ENCODE measurements around the gene CDH12. TPM values are rescaled to one million over a fixed set of nuclear protein-coding genes. Genes with fewer than 3 reads are reported as not detected.
"Not testable (repeated sequence)": the region's sequence is repeated elsewhere in the genome, so short reads cannot be mapped to it uniquely, and the experiment has no call there.

Gene CDH12
- total and polyA plus RNA-seq, 2 experiments from 2014 or later, result not detected

- WGBS, 2 experiments (ENCODE audit: low coverage in 1 of 2, low lambda C conversion rate in 2 of 2, missing lambda C conversion rate in 2 of 2), result 3 to 5% methylated on average over 4 of the region's 4 CpGs
- no peaks in the 10 kb centered on the region for H3K36me3 ChIP-seq (ENCODE audit: low read depth)
- no peaks in the 10 kb centered on the region for H3K27me3 ChIP-seq (replicated peaks; ENCODE audit: insufficient read depth)
- H4K20me1 ChIP-seq (ENCODE audit: insufficient read depth), result no peaks in the 10 kb centered on the region
- no peaks in the 10 kb centered on the region for H3K9me2 ChIP-seq (ENCODE audit: insufficient read depth)
- H3K4me2 ChIP-seq (ENCODE audit: unreplicated experiment), result no peak overlapping the region
- in situ Hi-C loops (cut with MboI), result no loop called here
- no peak overlapping the region for H3K27ac ChIP-seq
- H2AFZ ChIP-seq, result no peak overlapping the region
- H3K9ac ChIP-seq, result no peak overlapping the region
- no peaks in the 10 kb centered on the region for H3K9me3 ChIP-seq (ENCODE audit: low read depth)
- no peak for DNase-seq
- H3K4me1 ChIP-seq (ENCODE audit: insufficient read depth), result no peaks in the 10 kb centered on the region
- no peak overlapping the region for H3K4me3 ChIP-seq
- H3F3A ChIP-seq (ENCODE audit: insufficient read depth), result no peaks in the 10 kb centered on the region
- no peaks in the 10 kb centered on the region for H3K79me2 ChIP-seq (ENCODE audit: insufficient read depth)
- TF ChIP-seq EZH2phosphoT487 (IDR thresholded peaks at IDR 0.05; ENCODE audit: insufficient read depth, low read depth) (no peak), EZH2 (IDR thresholded peaks at IDR 0.05; ENCODE audit: insufficient read depth, poor library complexity, severe bottlenecking) (no peak)
Measured at GRCh38 chr5:22352493-22352892, 500.7 kb downstream of the CDH12 start.

- no peak overlapping the region for H3K27ac ChIP-seq
- H2AFZ ChIP-seq, result no peak overlapping the region
- H3K36me3 ChIP-seq (ENCODE audit: low read depth), result no peaks in the 10 kb centered on the region
- H3K4me2 ChIP-seq (ENCODE audit: unreplicated experiment), result no peak overlapping the region
- DNase-seq, result no peak
- no peak overlapping the region for H3K4me3 ChIP-seq
- WGBS, 2 experiments (ENCODE audit: low coverage in 1 of 2, low lambda C conversion rate in 2 of 2, missing lambda C conversion rate in 2 of 2), result 6 to 8% methylated on average over 2 of the region's 2 CpGs
- H3K9me2 ChIP-seq (ENCODE audit: insufficient read depth), result no peaks in the 10 kb centered on the region
- no peaks in the 10 kb centered on the region for H3K4me1 ChIP-seq (ENCODE audit: insufficient read depth)
- in situ Hi-C loops (cut with MboI), result no loop called here
- no peaks in the 10 kb centered on the region for H3K9me3 ChIP-seq (ENCODE audit: low read depth)
- H3K27me3 ChIP-seq (replicated peaks; ENCODE audit: insufficient read depth), result no peaks in the 10 kb centered on the region
- H3K9ac ChIP-seq, result no peak overlapping the region
- no peak for TF ChIP-seq EZH2 (IDR thresholded peaks at IDR 0.05; ENCODE audit: insufficient read depth, poor library complexity, severe bottlenecking)
- TF ChIP-seq EZH2phosphoT487 (IDR thresholded peaks at IDR 0.05; ENCODE audit: insufficient read depth, low read depth), result no peak
- H3F3A ChIP-seq (ENCODE audit: insufficient read depth), result no peaks in the 10 kb centered on the region
- H3K79me2 ChIP-seq (ENCODE audit: insufficient read depth), result no peaks in the 10 kb centered on the region
- H4K20me1 ChIP-seq (ENCODE audit: insufficient read depth), result no peaks in the 10 kb centered on the region
Measured at GRCh38 chr5:22351178-22351577, 502.0 kb downstream of the CDH12 start.

GRCh38 chr5:22348027-22348426 lies 505.1 kb downstream of the CDH12 start:
- no peak overlapping the region for H3K4me3 ChIP-seq
- no peak overlapping the region for H3K9ac ChIP-seq
- WGBS, 2 experiments (ENCODE audit: low coverage in 1 of 2, low lambda C conversion rate in 2 of 2, missing lambda C conversion rate in 2 of 2), result 16 to 28% methylated on average over 6 of the region's 6 CpGs

GRCh38 chr5:22344000-22344399 lies 509.1 kb downstream of the CDH12 start:
- H4K20me1 ChIP-seq (ENCODE audit: insufficient read depth), result no peaks in the 10 kb centered on the region
- 7 to 8% methylated on average over 2 of the region's 2 CpGs for WGBS, 2 experiments (ENCODE audit: low coverage in 1 of 2, low lambda C conversion rate in 2 of 2, missing lambda C conversion rate in 2 of 2)
- no peaks in the 10 kb centered on the region for H3K79me2 ChIP-seq (ENCODE audit: insufficient read depth)
- H3K4me1 ChIP-seq (ENCODE audit: insufficient read depth), result no peaks in the 10 kb centered on the region
- H3K27me3 ChIP-seq (replicated peaks; ENCODE audit: insufficient read depth), result no peaks in the 10 kb centered on the region
- in situ Hi-C loops (cut with MboI), result no loop called here
- no peak for DNase-seq
- no peaks in the 10 kb centered on the region for H3K9me3 ChIP-seq (ENCODE audit: low read depth)
- H3K9ac ChIP-seq, result no peak overlapping the region
- TF ChIP-seq EZH2 (IDR thresholded peaks at IDR 0.05; ENCODE audit: insufficient read depth, poor library complexity, severe bottlenecking) (no peak), EZH2phosphoT487 (IDR thresholded peaks at IDR 0.05; ENCODE audit: insufficient read depth, low read depth) (no peak)
- H3F3A ChIP-seq (ENCODE audit: insufficient read depth), result no peaks in the 10 kb centered on the region
- H3K4me3 ChIP-seq, result no peak overlapping the region
- H2AFZ ChIP-seq, result no peak overlapping the region
- H3K4me2 ChIP-seq (ENCODE audit: unreplicated experiment), result no peak overlapping the region
- H3K27ac ChIP-seq, result no peak overlapping the region
- H3K9me2 ChIP-seq (ENCODE audit: insufficient read depth), result no peaks in the 10 kb centered on the region
- H3K36me3 ChIP-seq (ENCODE audit: low read depth), result no peaks in the 10 kb centered on the region

More at GRCh38 chr5:22348027-22348426, 505.1 kb downstream of the CDH12 start:
- H3K27me3 ChIP-seq (replicated peaks; ENCODE audit: insufficient read depth), result no peaks in the 10 kb centered on the region
- no peak overlapping the region for H3K4me2 ChIP-seq (ENCODE audit: unreplicated experiment)
- no peaks in the 10 kb centered on the region for H3K36me3 ChIP-seq (ENCODE audit: low read depth)
- no peaks in the 10 kb centered on the region for H4K20me1 ChIP-seq (ENCODE audit: insufficient read depth)
- no peaks in the 10 kb centered on the region for H3K79me2 ChIP-seq (ENCODE audit: insufficient read depth)
- no peak for DNase-seq
- H3K27ac ChIP-seq, result no peak overlapping the region
- H3F3A ChIP-seq (ENCODE audit: insufficient read depth), result no peaks in the 10 kb centered on the region
- TF ChIP-seq EZH2 (IDR thresholded peaks at IDR 0.05; ENCODE audit: insufficient read depth, poor library complexity, severe bottlenecking) (no peak), EZH2phosphoT487 (IDR thresholded peaks at IDR 0.05; ENCODE audit: insufficient read depth, low read depth) (no peak)
- in situ Hi-C loops (cut with MboI), result no loop called here
- no peak overlapping the region for H2AFZ ChIP-seq
- no peaks in the 10 kb centered on the region for H3K9me2 ChIP-seq (ENCODE audit: insufficient read depth)
- no peaks in the 10 kb centered on the region for H3K4me1 ChIP-seq (ENCODE audit: insufficient read depth)
- H3K9me3 ChIP-seq (ENCODE audit: low read depth), result no peaks in the 10 kb centered on the region

- Histone ChIP-seq H3K27me3 (replicated peaks; ENCODE audit: insufficient read depth) (no peaks in the 10 kb centered on the region), H3F3A (ENCODE audit: insufficient read depth) (no peaks in the 10 kb centered on the region), H3K4me1 (ENCODE audit: insufficient read depth) (no peaks in the 10 kb centered on the region), H4K20me1 (ENCODE audit: insufficient read depth) (no peaks in the 10 kb centered on the region), H3K4me3 (no peak overlapping the region), H3K36me3 (ENCODE audit: low read depth) (no peaks in the 10 kb centered on the region), H3K27ac (no peak overlapping the region), H3K4me2 (ENCODE audit: unreplicated experiment) (no peak overlapping the region), H3K79me2 (ENCODE audit: insufficient read depth) (no peaks in the 10 kb centered on the region), H2AFZ (no peak overlapping the region), H3K9ac (no peak overlapping the region), H3K9me2 (ENCODE audit: insufficient read depth) (no peaks in the 10 kb centered on the region), H3K9me3 (ENCODE audit: low read depth) (no peaks in the 10 kb centered on the region)
- TF ChIP-seq EZH2 (IDR thresholded peaks at IDR 0.05; ENCODE audit: insufficient read depth, poor library complexity, severe bottlenecking), result no peak
- TF ChIP-seq EZH2phosphoT487 (IDR thresholded peaks at IDR 0.05; ENCODE audit: insufficient read depth, low read depth), result no peak
- DNase-seq, result no peak
- WGBS, 2 experiments (ENCODE audit: low coverage in 1 of 2, low lambda C conversion rate in 2 of 2, missing lambda C conversion rate in 2 of 2), result 3 to 22% methylated on average over 2 of the region's 2 CpGs
- in situ Hi-C loops (cut with MboI), result no loop called here
Measured at GRCh38 chr5:22341406-22341805, 511.7 kb downstream of the CDH12 start.

GRCh38 chr5:22332949-22333348 lies 520.2 kb downstream of the CDH12 start:
- H3K79me2 ChIP-seq (ENCODE audit: insufficient read depth); H2AFZ ChIP-seq; H3F3A ChIP-seq (ENCODE audit: insufficient read depth); H3K27ac ChIP-seq; H4K20me1 ChIP-seq (ENCODE audit: insufficient read depth); H3K27me3 ChIP-seq (replicated peaks; ENCODE audit: insufficient read depth); H3K9me3 ChIP-seq (ENCODE audit: low read depth); H3K4me2 ChIP-seq (ENCODE audit: unreplicated experiment); DNase-seq; H3K9ac ChIP-seq; H3K9me2 ChIP-seq (ENCODE audit: insufficient read depth); H3K4me1 ChIP-seq (ENCODE audit: insufficient read depth); H3K4me3 ChIP-seq; H3K36me3 ChIP-seq (ENCODE audit: low read depth); in situ Hi-C loops (cut with MboI): not testable (repeated sequence)
- 21 to 26% methylated on average over 3 of the region's 3 CpGs for WGBS, 2 experiments (ENCODE audit: low coverage in 1 of 2, low lambda C conversion rate in 2 of 2, missing lambda C conversion rate in 2 of 2)
